Measurements from ENCODE around the gene PPM1E. TPM values are rescaled to one million over a fixed set of nuclear protein-coding genes. Genes with fewer than 3 reads are reported as not detected.
"Not testable (repeated sequence)": the region's sequence is repeated elsewhere in the genome, so short reads cannot be mapped to it uniquely, and the experiment has no call there.

PPM1E gene
- total RNA-seq, 2 donors from 2014 or later, result not detected

- Histone ChIP-seq H3K36me3 (no peaks in the 10 kb centered on the region), H3K4me1 (ENCODE audit: control insufficient read depth in 1 of 2, low read depth in 2 of 2) (no peaks in the 10 kb centered on the region), H3K27ac (no peak overlapping the region), H3K9me3 (no peaks in the 10 kb centered on the region), H3K4me3 (no peak overlapping the region), H3K27me3 (replicated peaks; ENCODE audit: insufficient read depth) (no peaks in the 10 kb centered on the region)
- no peak for DNase-seq (ENCODE audit: low spot score)
- TF ChIP-seq CTCF (IDR thresholded peaks at IDR 0.05), result no peak
- no peak for ATAC-seq (ENCODE audit: insufficient number of reproducible peaks, low FRiP score, low read depth)
Observed at GRCh38 chr17:58786586-58787295, 31.1 kb downstream of the PPM1E start.

DNA sequence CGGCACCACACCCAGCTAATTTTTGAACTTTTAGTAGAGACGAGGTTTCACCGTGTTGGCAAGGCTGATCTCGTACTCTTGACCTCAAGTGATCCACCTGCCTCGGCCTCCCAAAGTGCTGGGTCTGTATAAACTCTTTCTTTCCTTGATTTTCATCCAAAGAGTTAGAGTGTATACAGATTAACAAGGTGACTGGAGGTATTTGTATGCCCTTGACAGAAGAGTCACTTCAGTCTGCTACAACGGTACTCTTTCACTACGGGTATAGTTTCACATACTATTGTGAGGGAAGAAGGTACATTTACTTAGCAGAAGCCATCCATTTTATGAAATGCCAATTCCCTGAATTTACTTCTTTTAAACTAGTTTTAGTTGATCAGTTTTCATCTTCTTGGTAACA lies 32.5 kb downstream of the PPM1E start:
- Histone ChIP-seq H3K4me1 (ENCODE audit: control insufficient read depth in 1 of 2, low read depth in 2 of 2) (no peaks in the 10 kb centered on the region), H3K27ac (no peak overlapping the region), H3K27me3 (replicated peaks; ENCODE audit: insufficient read depth) (no peaks in the 10 kb centered on the region), H3K4me3 (no peak overlapping the region), H3K36me3 (no peaks in the 10 kb centered on the region), H3K9me3 (no peaks in the 10 kb centered on the region)
- ATAC-seq (ENCODE audit: insufficient number of reproducible peaks, low FRiP score, low read depth), result no peak
- no peak for DNase-seq (ENCODE audit: low spot score)
- no peak for TF ChIP-seq CTCF (IDR thresholded peaks at IDR 0.05)

DNA sequence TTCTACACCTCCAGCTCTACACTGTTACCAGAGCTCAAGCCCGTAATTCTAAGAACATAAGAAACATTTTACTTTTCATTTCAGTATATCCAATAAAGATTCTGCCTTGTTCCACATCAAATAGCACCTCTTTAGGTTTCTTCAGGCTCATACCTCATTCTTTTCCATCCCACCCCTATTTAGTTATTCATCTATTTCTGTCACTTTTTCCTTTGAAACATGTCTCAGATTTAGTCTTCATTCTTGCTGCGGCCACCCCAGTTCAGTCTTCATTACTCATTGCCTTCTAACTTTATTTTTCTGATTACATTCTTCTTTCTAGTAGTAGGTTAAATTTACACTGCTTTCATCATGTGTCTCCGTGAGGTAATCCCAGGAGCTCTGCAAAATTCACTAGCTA lies 33.5 kb downstream of the PPM1E start:
- H3K36me3 ChIP-seq, result no peaks in the 10 kb centered on the region
- no peak overlapping the region for H3K27ac ChIP-seq
- no peak overlapping the region for H3K4me3 ChIP-seq
- H3K27me3 ChIP-seq (replicated peaks; ENCODE audit: insufficient read depth), result no peaks in the 10 kb centered on the region
- H3K9me3 ChIP-seq, result no peaks in the 10 kb centered on the region
- DNase-seq (ENCODE audit: low spot score), result no peak
- no peak for ATAC-seq (ENCODE audit: insufficient number of reproducible peaks, low FRiP score, low read depth)
- TF ChIP-seq CTCF (IDR thresholded peaks at IDR 0.05), result no peak
- no peaks in the 10 kb centered on the region for H3K4me1 ChIP-seq (ENCODE audit: control insufficient read depth in 1 of 2, low read depth in 2 of 2)

- no peak for DNase-seq (ENCODE audit: low spot score)
Observed at GRCh38 chr17:58789831-58790230, 34.2 kb downstream of the PPM1E start.

DNA sequence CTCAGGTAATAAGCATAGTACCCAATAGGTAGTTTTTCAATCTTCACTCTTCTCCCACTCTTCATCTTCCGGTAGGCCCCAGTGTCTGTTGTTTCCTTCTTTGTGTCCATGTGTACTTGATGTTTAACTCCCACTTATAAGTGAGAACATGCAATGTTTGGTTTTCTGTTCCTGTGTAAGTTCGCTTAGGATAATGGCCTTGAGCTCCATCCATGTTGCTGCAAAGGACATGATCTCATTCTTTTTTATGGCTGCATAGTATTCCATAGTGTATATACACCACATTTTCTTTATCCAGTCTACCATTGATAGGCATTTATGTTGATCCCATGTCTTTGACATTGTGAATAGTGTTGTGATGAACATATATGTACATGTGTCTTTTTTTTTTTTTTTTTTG lies 38.9 kb downstream of the PPM1E start:
- not testable (repeated sequence) for H3K4me1 ChIP-seq (ENCODE audit: control insufficient read depth in 1 of 2, low read depth in 2 of 2); H3K36me3 ChIP-seq; H3K4me3 ChIP-seq; DNase-seq (ENCODE audit: low spot score); H3K27ac ChIP-seq; H3K27me3 ChIP-seq (replicated peaks; ENCODE audit: insufficient read depth); H3K9me3 ChIP-seq; ATAC-seq (ENCODE audit: insufficient number of reproducible peaks, low FRiP score, low read depth)

More at GRCh38 chr17:58789831-58790230, 34.2 kb downstream of the PPM1E start:
- TF ChIP-seq CTCF (IDR thresholded peaks at IDR 0.05), result no peak
- Histone ChIP-seq H3K4me1 (ENCODE audit: control insufficient read depth in 1 of 2, low read depth in 2 of 2) (no peaks in the 10 kb centered on the region), H3K9me3 (no peaks in the 10 kb centered on the region), H3K4me3 (no peak overlapping the region), H3K27ac (no peak overlapping the region), H3K27me3 (replicated peaks; ENCODE audit: insufficient read depth) (no peaks in the 10 kb centered on the region), H3K36me3 (no peaks in the 10 kb centered on the region)
- no peak for ATAC-seq (ENCODE audit: insufficient number of reproducible peaks, low FRiP score, low read depth)

- no peaks in the 10 kb centered on the region for H3K9me3 ChIP-seq
- no peak overlapping the region for H3K4me3 ChIP-seq
- no peaks in the 10 kb centered on the region for H3K36me3 ChIP-seq
- no peak overlapping the region for H3K27ac ChIP-seq
- TF ChIP-seq CTCF (IDR thresholded peaks at IDR 0.05), result no peak
- H3K27me3 ChIP-seq (replicated peaks; ENCODE audit: insufficient read depth), result no peaks in the 10 kb centered on the region
- ATAC-seq (ENCODE audit: insufficient number of reproducible peaks, low FRiP score, low read depth) (no peak), DNase-seq (ENCODE audit: low spot score) (no peak)
- H3K4me1 ChIP-seq (ENCODE audit: control insufficient read depth in 1 of 2, low read depth in 2 of 2), result no peaks in the 10 kb centered on the region
Observed at GRCh38 chr17:58802188-58802587, 46.5 kb downstream of the PPM1E start.
